GM18867 (cell line): ENCODE results near the gene JMJD7.
"Not testable (repeated sequence)": the region's sequence is repeated elsewhere in the genome, so short reads cannot be mapped to it uniquely, and the experiment has no call there.

ENCODE experiments used
- ATAC-seq: cut with Tn5 transposase; IDR thresholded peaks from one replicate; pipeline ENCODE4 v1.9.1; 2021; ENCODE audit warnings: mild to moderate bottlenecking, moderate library complexity; ENCODE audit not compliant: unreplicated experiment

The JMJD7 gene

DNA sequence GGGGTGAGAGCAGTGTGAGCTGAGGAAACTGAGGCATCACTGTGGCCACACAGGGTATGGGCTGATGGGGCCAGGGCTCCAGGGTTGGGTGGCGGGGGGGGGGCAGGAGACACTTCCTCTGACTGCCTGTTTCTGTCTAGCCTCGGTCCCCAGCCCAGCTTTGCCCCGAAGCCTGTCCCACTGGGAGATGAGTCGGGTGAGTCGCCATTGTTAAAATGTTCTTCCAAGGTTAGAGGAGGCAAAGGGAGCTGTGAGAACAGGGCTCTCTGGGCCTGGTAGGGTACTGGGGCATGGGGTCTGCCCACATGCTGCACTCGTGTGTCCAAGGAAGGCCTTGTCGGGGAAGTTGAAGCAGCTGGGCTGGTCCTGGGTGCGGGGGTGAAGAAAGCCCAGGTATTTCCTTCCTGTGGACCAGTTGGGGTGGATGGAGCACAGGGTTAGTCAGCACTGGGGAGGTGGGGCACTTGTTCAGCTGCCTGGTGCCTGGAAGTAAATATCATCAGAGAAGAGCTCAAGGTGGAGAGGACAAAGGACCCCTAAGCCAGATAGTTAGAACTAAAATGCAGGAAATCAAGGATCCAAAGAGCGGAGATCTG lies 8.3 kb upstream of the JMJD7 start:
- no peak for ATAC-seq

DNA sequence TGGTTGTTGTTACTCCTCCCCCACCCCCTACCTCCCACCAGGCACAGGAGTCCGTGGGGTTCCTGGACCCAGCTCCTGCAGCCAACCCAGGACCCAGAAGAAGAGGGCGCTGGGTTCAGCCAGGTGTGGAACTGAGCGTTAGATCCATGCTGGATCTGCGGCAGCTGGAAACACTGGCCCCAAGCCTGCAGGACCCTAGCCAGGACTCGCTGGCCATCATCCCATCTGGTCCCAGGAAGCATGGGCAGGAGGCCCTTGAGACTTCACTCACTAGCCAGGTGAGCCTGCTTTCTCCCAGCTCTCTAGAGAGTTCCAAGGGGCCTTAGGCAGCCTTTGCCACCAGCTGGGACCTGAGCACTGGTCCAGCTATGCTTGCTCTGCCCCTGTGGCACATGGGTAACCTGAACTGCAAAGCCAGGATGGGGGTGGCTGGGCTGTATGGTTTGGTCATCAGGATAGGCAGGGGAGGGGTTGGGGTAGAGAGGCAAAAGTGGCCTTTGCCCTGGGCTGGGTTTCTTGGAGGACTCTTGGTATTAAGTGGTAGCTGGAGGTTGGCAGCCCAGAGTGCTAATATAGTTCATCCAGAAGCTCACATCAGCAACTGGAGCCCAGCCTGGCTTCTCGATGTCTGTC lies 7.0 kb upstream of the JMJD7 start:
- no peak for ATAC-seq

DNA sequence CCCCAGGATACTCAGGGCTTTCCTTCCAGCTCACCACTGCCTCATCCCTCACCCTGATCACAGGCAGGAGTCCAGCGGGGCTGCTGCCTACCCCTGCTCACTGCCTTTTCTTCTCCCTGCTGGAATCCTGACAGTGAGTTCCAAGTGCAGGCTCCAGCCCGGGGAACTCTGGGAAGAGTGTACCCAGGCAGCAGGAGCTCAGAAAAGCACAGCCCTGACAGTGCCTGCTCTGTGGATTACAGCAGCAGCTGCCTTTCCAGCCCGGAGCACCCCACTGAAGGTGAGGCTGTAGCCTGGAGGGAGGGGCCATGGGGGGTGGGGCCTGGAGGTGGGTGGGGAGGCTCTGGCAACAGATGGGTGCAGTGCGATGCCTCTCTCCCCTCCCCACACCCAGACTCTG lies 6.1 kb upstream of the JMJD7 start:
- ATAC-seq: no peak

DNA sequence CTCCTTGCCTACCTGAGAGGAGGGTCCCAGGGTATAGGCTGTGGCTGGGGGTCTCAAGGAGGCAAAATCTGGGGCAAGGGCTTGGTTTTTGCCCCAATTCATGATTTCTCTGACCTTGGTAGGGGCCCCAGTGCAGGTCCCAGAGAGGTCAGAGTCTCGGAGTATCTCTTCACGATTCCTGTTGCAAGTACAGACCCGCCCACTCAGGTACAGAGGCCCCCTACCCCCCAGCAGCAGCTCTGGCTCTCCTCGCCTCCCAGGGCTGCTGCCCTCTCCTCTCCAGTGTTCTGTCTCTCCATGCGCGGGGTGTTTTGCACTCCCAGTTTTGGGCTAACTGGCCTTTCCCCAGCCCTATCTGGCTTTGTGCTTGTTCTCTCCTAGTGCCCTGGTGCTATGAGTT lies 5.4 kb upstream of the JMJD7 start:
- ATAC-seq: no peak

DNA sequence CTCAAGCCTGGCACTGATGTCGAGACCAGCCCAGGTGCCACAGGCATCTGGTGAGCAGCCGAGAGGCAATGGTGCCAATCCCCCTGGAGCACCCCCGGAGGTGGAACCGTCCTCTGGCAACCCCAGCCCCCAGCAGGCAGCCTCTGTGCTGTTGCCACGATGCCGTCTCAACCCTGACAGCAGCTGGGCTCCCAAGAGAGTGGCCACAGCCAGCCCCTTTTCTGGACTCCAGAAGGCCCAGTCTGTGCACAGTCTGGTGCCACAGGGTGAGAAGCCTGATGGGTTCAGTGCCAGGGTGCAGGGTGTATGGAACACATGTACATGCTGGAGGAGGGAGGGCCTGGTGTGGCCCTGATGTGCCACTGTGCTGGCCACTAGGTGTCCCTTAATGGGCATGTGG lies 4.9 kb upstream of the JMJD7 start:
- no peak for ATAC-seq

DNA sequence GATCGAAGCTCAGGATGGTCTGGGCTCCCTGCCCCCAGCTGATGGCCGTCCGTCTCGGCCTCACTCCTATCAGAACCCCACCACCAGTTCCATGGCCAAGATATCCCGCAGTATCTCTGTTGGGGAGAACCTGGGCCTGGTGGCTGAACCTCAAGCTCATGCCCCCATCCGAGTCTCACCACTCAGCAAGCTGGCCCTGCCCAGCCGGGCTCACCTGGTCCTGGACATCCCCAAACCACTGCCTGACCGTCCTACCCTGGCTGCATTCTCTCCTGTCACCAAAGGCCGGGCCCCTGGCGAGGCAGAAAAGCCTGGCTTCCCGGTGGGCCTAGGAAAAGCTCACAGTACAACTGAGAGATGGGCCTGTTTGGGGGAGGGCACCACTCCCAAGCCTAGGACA lies 4.4 kb upstream of the JMJD7 start:
- ATAC-seq: no peak

DNA sequence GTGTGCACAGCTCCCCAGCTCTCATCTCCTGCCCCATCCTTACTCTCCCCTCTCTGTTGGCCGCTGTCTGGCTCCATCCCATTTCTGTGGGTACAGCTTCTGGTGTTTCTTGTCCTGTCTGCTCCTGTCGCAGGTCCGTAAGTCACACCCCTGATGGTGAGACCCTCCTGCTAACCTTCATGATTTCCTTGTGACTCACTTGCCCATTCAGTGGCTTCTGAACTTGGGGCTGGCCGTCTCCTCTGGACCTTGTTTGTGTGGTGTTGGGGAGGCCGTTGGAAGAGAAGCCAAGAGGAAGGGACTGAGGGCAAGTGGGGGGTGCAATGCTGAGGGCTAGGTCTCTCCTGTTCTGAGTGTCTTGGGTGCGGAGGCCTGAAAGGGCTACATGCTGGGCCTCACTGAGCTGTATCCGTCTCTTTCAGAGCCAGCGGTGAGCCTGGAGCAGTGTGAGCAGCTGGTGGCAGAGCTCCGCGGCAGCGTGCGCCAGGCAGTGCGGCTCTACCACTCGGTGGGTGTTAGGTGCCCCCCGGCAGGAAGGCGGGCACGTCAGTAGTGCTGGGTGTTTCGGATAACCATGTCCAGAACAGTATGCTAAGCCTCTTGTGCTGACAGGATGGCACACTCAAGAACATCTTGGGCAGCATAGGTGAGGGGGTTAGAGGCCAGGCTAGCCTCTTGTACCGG lies 3.7 kb upstream of the JMJD7 start:
- no peak for ATAC-seq

DNA sequence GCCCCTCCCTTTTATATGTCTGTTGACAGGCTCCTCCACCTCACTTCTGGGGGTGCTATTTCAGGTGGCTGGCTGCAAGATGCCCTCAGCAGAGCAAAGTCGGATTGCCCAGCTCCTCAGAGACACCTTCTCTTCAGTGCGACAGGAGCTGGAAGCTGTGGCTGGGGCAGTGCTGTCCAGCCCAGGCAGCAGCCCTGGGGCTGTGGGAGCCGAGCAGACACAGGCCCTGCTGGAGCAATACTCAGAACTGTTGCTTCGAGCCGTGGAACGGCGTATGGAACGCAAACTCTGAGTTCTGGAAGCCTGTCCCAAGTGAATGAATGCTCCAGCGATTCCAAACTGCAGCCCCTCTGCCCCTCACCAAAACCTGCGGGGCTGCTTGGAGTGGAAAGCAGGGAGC lies 2.7 kb upstream of the JMJD7 start:
- no peak for ATAC-seq

DNA sequence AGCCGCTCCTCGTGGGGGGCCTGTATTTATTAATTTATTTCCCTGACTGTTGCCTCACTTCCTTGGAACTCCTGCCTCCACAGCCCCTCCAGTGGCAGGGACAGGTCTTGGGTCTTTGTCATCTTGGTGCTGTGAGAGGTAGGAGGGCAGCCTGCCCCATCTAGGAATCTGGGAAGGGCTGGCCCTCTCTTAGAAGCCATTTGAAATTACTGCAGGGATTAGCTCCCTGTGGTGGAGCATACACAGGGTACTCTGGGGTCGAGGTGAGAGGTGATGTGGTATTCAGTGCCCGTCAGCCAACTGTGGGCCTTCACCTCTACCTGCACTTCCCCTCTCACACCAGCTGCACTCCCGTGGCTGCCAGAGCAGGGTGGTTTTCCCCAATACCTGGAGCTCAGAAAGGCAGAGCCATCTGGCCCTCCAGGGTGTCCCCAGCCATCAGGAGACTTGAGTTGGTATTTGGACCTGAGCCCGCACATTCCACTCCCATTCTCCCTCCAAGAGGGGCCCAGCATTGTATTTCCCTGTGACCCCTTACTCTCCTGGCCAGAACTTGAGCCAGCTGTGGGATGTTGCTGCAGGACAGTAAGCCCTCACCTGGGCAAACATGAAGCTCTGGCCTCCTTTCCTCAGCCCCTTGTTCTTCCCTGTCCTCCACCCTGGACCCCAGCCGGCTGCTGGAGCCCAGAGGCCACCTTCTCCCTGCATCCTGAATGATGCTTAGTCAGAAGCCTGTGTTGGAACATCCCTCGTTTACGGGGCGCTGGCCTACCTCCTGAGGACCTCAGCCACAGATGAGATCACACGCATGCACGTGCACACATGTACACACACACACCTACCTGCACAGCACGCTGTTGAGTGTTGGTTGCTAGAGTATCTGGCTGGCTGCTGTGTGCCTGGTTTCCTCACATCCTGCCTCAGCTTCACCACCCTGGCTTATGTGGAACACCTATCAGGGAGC lies 2.0 kb upstream of the JMJD7 start:
- ATAC-seq: no peak

DNA sequence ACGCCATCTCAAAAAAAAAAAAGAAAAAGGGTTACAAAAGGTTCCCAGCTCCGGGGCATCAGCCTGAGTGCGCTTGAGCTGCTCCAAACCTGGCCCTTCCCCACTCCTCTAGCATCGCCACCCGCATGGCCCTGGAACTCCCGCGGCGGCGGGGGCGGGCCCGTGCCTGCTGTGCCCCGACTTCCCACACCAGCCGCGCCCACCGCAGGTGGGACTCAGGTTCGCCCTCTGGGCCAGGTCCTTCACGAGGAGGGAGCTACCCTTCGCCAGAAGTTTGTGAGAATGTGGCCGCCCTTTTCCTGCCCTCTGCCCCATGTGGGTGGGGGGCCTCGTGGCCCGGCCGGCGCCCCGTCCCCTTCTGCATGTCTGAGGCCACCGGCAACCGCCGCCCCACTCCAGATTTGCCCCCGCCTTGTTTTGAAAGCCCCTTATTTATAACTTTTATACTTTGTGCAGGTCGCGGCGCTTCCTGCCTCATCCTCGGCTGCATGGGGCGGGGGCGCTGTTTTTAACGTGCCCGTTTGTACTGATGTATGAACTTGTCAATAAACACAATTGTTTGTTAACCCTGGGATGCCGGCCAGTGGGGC lies 507 bp upstream of the JMJD7 start:
- no peak for ATAC-seq

DNA sequence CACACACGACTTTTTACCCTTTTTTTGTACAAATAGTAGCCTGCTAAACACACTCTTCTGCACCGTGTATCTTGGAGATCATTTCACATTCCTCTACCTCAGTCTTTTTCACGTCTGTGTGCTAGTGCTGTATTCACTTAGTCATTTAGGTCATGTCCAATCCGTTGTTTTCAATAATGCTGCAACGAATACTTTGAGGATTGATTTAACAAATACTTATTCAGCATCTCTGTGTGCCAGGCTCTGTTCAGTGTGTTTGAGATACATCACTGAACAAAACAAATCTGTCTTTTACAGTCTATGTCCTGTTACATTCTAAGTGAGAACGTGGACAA lies 882 bp downstream of the JMJD7 start:
- ATAC-seq: no peak

DNA sequence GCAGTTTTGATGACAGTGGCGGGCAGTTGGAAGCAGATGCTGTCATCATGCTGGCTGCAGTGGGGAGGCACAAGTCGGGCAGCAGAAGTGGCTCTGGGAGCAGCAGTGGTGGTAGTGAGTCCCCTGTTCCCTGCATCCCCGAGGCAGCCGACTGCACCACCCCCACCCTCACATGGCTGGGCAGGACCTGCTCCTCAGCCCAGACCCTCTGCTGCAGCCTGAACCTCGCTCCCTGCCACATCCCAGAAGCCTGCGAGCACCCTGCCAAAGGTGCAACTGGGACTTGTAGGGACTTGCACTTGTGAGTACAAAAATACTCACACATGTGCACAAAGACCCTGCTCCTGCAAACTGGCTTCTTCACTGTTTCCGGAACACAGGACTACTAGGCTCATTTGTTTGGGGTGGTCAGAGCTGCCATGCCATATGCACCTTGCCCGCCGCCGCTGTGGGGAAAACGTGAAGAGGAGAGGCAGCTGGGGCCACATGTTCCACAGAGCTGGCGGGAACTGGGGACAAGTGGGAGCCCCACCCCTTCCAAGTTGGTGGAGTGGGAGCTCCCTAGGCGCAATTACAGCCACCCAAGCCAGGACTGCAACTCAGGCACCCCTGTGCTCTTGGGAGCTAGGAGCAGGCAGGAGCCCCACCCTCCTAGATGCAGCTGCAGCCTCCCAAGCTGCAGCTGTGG lies 2.2 kb downstream of the JMJD7 start:
- ATAC-seq: no peak

DNA sequence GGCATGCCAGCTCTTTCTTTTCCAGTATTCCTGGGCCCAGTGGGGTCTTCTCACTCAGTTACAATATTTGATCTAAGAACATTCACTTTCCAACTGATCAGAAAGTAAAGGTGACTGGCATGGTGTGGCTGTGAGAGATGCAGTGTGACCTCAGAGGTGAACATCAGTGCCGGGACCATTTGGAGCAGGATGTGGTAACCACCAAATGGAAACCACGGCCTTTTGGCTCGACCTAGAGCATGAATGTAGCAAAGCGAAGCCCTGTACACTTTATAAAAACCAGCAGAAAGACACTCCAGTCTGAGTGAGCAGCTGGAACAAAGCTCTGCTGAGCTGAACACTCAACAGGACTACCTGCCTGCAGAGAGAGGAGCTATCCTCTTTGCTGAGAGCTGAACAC lies 3.4 kb downstream of the JMJD7 start:
- not testable (repeated sequence) for ATAC-seq

DNA sequence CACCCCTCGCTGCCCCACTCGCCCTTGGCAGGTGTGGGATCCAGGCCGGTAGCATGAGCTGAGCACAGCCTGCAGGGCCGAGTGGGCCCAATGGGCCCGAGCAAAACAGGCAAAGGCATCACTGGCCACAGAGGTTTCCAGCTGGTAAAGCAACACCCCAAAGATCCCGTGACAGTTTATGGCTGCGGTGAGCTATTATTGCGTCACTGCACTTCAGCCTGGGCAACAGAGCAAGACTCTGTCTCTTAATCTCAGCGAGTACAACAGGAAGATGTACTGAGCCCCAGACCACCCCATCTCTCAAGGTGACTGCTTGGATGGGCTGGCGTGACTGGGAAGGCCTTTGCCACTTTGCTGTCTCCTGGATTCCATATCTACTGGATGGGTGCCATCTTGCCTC lies 4.3 kb downstream of the JMJD7 start:
- ATAC-seq: no peak

DNA sequence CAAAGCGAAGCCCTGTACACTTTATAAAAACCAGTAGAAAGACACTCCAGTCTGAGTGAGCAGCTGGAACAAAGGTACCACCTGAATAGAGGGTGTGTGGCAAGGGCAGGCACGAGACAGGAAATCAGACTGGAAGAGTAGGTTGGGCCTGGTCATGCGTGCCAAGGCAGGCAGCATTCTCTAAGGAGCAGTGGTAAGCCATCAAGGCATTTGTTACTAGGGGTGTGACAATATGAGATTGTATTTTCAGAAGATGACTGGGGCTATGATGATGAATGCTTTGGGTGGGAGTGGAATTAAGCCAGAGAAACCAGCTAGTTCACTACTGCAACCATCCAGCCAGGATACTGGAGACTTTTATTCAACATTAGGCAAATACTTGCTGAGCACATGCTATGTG lies 5.0 kb downstream of the JMJD7 start:
- ATAC-seq: no peak

DNA sequence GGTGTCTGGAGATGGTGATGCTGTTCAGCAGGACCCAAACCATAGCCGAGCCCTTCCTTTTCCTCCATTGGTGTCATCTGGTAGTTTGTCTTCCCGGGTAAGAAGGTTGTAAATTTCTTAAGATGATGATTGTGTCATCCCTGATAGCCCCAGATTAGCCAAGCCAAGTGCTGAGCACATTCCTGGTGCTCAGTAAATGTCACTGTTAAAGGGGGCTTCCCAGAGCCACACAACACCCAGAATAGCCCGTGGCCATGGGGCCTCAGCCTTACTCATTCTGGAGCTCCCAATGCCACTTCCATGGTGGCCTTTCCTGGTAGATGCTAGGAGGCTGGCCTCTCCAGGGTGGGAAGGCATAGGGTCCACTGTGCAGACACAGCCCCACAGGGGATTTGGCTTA lies 6.2 kb downstream of the JMJD7 start:
- ATAC-seq: no peak

DNA sequence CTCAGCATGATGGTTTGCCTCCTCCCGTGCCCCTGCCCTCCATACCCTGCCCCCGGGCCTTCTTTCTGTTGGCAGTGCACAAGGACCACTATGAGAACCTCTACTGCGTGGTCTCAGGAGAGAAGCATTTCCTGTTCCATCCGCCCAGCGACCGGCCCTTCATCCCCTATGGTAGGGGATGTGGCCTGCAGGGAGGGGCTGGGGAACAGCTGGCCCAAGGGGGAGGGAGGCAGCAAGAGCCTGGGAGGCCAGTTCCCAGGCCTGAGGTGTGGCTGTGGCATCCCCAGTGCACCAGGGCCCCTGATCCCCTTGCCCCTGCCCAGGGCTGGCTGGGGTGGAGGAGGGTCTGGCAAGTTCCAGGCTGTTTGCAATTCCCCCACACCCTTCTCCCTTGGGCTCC lies 8.2 kb downstream of the JMJD7 start:
- ATAC-seq: no peak

DNA sequence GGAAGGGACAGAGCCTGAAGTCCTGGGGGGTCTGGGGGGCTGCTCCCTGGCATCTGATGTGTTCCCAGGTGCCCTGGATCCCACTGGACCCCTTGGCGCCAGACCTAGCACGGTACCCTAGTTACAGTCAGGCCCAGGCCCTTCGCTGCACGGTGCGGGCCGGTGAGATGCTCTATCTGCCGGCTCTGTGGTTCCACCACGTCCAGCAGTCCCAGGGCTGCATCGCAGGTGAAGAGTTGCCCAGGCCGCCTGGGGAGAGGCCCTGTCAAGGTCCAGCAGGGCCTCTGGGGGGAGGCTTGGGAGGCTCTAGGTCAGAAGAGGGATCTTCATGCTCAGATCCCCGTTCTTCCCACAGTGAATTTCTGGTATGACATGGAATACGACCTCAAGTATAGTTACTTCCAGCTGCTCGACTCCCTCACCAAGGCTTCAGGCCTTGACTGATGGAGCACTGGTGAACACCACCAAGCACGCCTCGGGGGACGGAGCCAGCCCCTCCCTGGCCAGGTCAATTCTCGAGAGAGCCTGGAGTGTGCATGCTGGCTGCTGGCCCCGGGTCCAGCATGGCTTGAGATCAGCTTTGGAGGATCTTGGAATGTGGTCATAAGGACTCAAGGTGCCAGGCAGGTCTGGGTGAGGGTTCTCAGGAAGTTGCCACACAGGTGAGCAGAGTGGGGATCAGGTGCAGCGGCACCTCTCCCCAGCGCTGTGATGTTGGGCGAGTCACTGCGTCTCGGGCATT lies 9.0 kb downstream of the JMJD7 start:
- no peak for ATAC-seq

DNA sequence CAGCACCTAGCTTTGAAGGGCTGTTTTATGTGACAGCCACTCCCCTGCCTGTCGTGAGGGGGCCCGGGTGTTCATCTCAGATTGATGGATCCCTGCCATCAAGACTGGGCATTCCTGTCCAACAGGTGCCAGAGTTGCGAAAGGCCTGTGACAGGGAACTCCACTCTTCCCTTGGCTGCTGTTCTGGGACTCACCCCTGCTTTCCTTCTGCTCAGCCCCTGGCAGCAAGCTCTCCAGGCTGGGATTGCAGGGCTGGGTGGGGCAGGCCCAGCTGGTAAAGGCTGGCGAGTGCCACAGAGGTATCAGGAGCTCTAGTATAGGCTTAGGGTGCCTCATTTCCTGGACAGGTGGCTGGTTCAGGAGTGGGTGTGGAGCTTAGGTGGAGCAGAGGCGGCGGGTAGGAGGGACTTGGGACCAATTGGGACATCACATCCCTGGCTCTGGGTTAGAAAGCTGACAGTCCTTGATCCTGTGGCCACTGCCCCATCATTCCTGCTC lies 10.6 kb downstream of the JMJD7 start, which contains the start of gene PLA2G4B:
Gene PLA2G4B, plus strand, starts transcription at position 448 of the 498 bp plus-strand sequence. CDS start 67 bp downstream, outside the sequence.
- ATAC-seq: no peak
